ENCODE data around the gene SIX2.

The SIX2 gene

DNA sequence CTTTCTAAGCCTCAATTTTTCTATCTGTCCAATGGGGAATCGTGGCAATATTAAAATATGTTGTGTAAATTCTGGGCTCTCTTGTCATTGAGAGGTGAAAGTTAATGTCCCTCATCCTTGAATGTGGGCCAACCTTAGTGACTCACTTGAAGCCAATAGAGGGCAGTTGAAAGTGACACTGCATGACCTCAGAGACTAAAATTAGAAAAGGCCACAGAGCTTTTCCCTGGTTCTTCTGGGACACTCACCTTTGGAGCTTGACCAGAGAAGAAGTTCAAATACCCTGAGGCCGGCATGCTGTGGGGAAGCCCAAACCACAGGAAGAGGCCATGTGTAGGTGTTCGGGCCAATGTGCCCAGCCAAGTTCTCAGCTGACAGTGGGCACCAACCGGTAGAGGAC lies 24.1 kb upstream of the SIX2 start:
- no peak for DNase-seq (ENCODE audit: low spot score)
- Histone ChIP-seq H3K27ac (no peak overlapping the region), H3K4me3 (no peak overlapping the region)
- TF ChIP-seq, protein P1, sequence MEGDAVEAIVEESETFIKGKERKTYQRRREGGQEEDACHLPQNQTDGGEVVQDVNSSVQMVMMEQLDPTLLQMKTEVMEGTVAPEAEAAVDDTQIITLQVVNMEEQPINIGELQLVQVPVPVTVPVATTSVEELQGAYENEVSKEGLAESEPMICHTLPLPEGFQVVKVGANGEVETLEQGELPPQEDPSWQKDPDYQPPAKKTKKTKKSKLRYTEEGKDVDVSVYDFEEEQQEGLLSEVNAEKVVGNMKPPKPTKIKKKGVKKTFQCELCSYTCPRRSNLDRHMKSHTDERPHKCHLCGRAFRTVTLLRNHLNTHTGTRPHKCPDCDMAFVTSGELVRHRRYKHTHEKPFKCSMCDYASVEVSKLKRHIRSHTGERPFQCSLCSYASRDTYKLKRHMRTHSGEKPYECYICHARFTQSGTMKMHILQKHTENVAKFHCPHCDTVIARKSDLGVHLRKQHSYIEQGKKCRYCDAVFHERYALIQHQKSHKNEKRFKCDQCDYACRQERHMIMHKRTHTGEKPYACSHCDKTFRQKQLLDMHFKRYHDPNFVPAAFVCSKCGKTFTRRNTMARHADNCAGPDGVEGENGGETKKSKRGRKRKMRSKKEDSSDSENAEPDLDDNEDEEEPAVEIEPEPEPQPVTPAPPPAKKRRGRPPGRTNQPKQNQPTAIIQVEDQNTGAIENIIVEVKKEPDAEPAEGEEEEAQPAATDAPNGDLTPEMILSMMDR (IDR thresholded peaks at IDR 0.05): no peak

DNA sequence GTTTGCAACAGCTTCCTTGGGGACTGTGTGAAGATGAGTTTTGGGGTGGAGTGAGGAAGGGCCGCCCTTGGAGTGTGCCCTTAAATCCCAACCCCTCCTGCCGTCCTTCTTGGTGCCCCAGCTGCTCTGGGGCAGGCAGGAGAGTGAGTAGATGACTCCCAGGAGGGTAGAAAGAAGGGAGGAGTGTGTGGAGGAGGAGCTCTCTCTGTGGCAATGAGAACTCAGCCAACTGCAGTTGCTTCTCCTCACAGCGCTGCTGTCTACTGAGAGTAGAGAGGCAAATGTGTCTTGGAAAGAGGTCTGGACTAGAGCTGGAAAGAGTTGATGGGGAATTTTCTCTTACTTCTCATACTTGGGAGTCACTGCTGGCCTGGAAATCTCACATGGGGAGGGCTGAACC lies 21.8 kb upstream of the SIX2 start:
- no peak for DNase-seq (ENCODE audit: low spot score)
- TF ChIP-seq, protein P1 (IDR thresholded peaks at IDR 0.05): no peak
- Histone ChIP-seq H3K4me3 (no peak overlapping the region), H3K27ac (no peak overlapping the region)

DNA sequence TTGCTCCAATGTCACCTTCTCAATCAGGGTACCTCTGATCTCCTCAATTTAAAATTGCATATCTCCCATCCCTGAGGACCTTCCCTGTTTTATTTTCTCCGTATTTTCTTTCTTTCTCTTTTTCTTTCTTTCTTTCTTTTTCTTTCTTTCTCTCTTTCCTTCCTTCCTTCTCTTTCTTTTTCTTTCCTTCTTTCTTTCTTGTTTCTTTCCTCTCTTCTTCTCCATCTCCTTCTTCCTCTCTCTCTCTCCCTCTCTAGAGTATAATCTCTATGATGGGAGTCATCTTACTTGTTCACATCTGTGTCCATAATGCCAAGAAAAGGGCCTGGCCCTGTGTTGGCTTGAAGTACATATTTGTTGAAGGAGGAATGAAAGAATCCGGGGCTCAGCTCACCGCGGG lies 21.3 kb upstream of the SIX2 start:
- DNase-seq (ENCODE audit: low spot score): no peak
- Histone ChIP-seq H3K4me3 (no peak overlapping the region), H3K27ac (no peak overlapping the region)
- TF ChIP-seq, protein P1 (IDR thresholded peaks at IDR 0.05): no peak

DNA sequence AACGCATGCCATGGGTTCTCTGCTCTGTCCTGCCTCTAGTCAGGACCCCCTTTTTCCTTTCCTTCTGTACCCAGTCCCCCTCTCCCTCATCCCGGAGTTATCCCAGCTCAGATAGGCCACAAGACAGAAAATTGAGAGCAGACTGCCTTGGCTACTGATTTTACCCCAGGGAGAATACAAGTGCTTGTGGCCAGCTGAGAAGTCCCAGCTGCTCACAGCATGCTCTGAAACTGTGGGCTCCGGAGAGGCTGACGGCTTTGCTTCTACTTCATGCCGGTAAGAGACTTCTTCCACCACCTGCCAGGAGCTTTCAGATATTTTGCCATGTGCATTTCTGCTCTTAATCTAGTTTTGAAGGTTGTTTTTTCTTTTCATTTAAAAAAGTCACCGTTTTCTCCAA lies 20.0 kb upstream of the SIX2 start:
- TF ChIP-seq, protein P1 (IDR thresholded peaks at IDR 0.05): no peak
- Histone ChIP-seq H3K4me3 (no peak overlapping the region), H3K27ac (no peak overlapping the region)
- no peak for DNase-seq (ENCODE audit: low spot score)

DNA sequence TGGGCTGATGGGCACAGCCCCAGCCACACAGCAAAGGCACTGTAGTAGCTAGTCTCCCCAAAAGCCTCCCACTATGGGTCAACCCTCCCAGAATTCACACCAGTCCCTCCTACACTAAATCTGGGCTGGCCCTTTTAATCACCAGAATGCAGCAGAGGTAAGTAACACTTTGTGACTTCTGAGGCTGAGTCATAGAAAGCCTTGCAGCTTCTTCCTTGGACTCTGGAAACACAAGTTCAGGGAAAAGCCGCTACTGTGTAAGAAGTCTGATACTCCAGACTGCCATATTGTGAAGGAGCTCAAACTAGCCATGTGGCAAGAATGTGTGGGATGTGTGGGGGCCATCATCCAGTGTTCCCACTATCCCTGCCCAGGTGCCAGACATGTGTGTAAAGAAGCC lies 19.0 kb upstream of the SIX2 start:
- Histone ChIP-seq H3K27ac (no peak overlapping the region), H3K4me3 (no peak overlapping the region)
- DNase-seq (ENCODE audit: low spot score): no peak
- TF ChIP-seq, protein P1 (IDR thresholded peaks at IDR 0.05): no peak

DNA sequence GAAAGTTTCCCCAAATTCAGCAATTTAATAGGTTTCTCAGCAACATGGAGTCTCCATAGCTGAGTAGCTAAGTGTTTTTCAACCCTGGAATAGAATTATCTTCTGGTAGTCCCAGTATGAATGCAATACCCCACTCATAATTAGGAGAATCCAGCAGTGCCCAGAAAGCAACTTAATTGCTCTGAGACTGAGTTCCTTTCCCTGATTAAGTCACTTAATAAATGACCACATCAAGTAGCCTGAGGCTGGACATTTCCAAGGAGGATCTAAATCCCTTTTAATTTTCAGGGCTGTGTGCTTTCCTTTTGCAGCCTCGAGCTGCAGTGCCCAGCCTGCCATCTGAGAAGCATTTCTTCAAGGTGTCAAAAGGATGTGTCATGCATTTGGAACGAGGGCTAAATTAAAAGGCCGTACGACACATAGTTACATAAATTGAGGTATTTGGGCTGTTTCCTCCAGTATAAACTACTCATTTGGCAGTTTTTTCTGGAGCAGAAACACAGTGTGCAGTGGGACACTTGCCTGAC lies 17.7 kb upstream of the SIX2 start:
- peak; percentile 35 for DNase-seq (ENCODE audit: low spot score)
- TF ChIP-seq, protein P1 (IDR thresholded peaks at IDR 0.05): no peak
- Histone ChIP-seq H3K27ac (no peak overlapping the region), H3K4me3 (no peak overlapping the region)

DNA sequence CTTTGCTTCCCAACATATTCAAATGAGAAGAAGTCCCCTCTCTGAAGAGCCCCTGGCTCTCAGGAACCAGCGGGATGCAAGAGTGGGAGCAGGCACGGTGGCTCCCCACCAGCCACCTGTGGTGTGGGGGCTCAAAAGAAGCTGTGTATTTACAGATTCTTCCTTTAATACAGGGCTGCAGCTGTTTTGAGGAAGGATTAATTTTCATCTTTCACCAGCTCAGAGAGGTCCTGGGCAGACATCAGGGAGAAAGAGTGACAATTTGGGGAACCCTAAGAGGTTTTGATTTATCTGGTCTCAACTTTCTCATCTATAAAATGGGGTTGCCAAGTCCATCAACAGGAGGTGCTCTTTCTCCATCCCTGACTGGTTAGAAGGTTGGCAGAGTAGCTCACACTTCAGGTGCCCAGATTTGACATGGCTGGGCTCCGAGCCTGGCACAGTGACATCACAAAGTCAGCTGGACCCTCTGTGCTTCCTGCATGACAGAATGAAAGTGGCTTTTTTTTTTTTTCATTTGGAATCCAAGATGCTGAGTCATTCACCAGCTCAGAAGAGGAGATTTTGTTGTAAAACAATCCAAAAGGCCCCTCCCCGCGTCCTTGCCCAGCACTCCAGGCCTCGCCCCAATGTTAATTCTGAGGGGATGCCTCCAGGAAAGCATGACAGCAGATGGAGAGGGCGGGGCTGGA lies 15.5 kb upstream of the SIX2 start:
- DNase-seq (ENCODE audit: low spot score): peak; percentile 74
- TF ChIP-seq, protein P1 (IDR thresholded peaks at IDR 0.05): no peak
- H3K4me3 ChIP-seq: no peak overlapping the region
- H3K27ac ChIP-seq: no peak overlapping the region
